SIG-M5 treated with dmso at 0.1 percent for 504 hours (cell line): ENCODE measurements around the gene CCDC90B.

ENCODE experiments used
- DNase-seq: peaks from one replicate; lab custom pipeline; 2025; ENCODE audit not compliant: unreplicated experiment; lab: John Stamatoyannopoulos, UW

CCDC90B gene

GRCh38 chr11:83241291-83241946 lies 44.7 kb downstream of the CCDC90B start:
- peak; percentile 57 for DNase-seq

- no peak for DNase-seq
Observed at GRCh38 chr11:83238111-83238510, 48.1 kb downstream of the CCDC90B start.

- DNase-seq: no peak
Observed at GRCh38 chr11:83235825-83236224, 50.3 kb downstream of the CCDC90B start.

- no peak for DNase-seq
Observed at GRCh38 chr11:83223457-83223856, 62.7 kb downstream of the CCDC90B start.

- no peak for DNase-seq
Observed at GRCh38 chr11:83222499-83222898, 63.7 kb downstream of the CCDC90B start.

GRCh38 chr11:83221694-83222093 lies 64.5 kb downstream of the CCDC90B start:
- no peak for DNase-seq

GRCh38 chr11:83220260-83220659 lies 65.9 kb downstream of the CCDC90B start:
- DNase-seq: no peak

- DNase-seq: no peak
Observed at GRCh38 chr11:83219095-83219494, 67.1 kb downstream of the CCDC90B start.
